Endometrium (tissue), 2 donors: ENCODE data around the gene SLC25A31.

Experiments used
- FAIRE-seq: peaks from 2 replicates; lab custom pipeline; 2012; peaks lifted over from hg19 to GRCh38; lab: Jason Lieb, UNC
- donor health status: control.
- donor health status: control.

Gene SLC25A31

GRCh38 chr4:127777487-127777886 lies 47.3 kb downstream of the SLC25A31 start:
- no peak for FAIRE-seq

DNA sequence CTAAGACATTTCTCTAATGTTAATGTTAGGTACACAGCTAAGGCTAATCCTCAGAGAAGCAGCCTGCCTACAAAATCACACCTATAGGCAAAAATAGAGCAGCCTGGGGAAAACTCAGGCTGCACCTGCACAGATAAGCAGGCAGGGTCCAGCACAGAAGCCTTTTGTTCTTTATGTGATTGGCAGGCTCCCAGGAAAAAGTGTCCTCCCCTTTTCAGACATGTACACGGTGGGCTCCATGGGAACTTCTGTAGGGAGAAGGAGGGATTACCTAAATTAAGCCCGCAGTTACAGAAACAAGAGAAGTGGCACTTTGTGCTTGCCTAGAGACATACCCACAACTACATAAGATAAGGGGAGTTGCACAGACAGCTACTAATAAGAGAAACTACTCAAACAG lies 47.9 kb downstream of the SLC25A31 start:
- no peak for FAIRE-seq

GRCh38 chr4:127780598-127780997 lies 50.4 kb downstream of the SLC25A31 start:
- no peak for FAIRE-seq

DNA sequence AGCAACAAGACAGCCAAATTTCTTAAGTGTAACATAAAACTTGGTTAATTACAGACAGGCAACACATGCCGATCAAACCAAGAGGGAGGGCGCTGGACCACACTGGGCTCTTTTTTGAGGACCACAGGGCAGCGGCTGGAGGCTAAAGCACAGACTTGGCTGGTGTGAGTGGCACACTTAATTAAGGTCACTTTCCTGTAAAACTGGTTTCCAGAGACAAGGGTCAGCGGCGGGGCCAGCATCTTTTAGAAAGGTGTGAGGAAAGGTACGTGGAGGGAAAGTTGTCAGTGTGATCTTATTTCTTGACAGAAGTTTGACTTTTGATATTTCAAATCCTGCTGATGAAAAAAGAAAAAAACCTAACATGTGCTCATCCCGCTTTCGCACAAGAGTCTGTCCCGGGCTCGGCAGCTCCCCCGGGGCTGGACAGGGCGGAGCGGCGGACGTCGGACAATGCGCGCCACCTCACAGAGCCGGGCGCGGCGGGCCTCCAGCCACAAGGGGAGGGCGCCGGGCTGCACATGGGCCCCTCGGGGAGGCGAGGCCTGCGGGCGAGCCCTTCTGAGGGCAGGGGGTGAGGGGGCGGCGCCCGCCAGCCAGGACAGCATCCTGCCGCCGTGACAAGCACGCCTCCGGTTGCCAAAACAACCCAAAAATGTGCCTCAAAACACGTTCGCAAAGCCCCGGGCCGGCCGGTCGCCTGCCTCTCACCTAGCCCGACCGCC lies 51.3 kb downstream of the SLC25A31 start:
- FAIRE-seq, result no peak

DNA sequence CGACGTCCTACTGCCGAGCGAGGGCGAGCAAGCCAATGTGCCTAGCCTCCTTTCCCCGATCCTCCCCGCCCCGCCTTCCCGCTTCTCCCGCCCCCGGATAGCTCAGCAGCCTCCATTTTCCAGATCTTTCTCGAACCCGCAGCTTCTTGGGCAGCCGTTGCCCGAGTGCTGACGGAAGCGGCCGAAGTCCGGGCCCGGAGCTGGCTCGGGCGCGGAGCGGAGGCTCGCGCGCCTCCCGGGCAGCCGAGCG lies 51.8 kb downstream of the SLC25A31 start:
- FAIRE-seq, result no peak

- FAIRE-seq, result no peak
These were observed 52.2 kb downstream of the SLC25A31 start, which contains the start of gene HSPA4L for GRCh38 chr4:127782275-127783025. TSS of gene HSPA4L (plus strand) at chr4:127782322. CDS start at chr4:127782551, 229 bp downstream.

GRCh38 chr4:127783026-127783769 lies 53.0 kb downstream of the SLC25A31 start:
- no peak for FAIRE-seq

- no peak for FAIRE-seq
These were observed 54.0 kb downstream of the SLC25A31 start for GRCh38 chr4:127783955-127784770.

DNA sequence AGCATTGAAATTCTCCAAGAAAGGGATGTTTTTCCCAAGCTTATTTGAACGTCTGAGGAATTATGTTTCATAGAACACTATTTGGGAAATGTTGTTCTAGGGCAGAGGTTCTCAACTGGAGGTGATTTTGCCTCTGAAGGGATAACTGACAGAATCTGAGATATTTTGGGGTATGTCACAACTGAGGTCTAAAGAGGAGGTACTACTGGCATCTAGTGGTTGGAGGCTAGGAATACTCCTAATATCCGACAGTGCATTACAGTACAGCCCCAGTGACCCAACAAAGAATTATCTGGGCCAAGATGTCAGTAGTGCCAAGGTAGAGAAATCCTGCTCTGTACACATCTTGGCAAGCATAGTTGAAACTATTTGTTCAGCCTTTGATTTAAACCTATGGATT lies 58.3 kb downstream of the SLC25A31 start:
- FAIRE-seq, result no peak

DNA sequence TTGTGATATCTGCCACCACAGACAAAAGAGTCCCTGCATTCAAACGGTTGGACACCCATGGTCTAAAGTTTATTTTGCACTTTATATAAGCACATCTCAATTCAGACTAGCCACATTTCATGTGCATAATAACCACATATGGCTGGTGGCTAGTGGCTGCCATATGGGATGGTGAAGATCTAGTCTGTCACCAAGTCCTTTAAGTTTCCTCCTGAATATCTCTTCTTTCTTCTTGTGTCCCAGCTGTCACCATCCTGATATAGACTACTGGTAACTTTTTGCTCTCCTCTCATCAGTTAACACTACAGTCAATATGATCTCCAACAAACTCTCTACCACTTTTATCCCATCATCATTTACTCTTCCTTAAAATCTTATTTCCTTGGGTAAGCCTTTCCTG lies 61.2 kb downstream of the SLC25A31 start:
- no peak for FAIRE-seq

DNA sequence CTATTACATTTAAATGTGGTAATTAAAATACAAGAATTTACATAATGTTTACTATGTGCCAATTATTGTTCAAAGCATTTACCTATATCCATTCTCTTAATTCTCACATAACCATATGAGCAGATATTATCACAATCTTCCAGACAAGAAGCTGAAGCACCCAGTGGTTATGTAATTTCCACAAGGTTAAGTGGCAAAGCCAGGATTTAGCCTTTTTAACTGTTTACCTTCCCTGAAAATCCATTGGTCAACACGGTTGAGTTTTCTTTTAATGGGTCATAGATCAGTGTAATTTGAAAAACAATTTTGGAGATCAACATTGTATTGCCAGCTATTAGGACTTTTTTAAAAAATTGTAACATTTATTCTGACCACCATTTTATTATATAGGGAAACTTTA lies 63.3 kb downstream of the SLC25A31 start:
- no peak for FAIRE-seq

DNA sequence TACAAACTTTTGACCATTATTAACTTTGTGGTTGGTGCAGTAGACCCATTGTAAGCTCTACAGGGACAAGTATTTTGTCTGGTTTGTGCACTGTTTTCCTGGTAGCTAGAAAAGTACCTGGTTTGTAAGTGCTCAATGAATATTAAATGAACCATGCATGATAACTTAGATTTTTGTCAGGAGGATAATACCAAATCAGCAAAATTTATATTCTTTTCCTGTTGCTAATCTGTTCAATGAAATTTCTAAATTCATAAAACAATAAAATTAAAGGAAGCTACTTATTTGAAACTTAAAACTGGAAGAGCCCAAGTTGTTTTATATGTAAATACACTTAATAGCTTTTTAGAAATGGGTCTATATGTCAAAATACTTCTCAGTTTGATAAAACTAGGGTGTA lies 69.5 kb downstream of the SLC25A31 start:
- no peak for FAIRE-seq

GRCh38 chr4:127809173-127809800 lies 79.1 kb downstream of the SLC25A31 start:
- FAIRE-seq, result no peak

DNA sequence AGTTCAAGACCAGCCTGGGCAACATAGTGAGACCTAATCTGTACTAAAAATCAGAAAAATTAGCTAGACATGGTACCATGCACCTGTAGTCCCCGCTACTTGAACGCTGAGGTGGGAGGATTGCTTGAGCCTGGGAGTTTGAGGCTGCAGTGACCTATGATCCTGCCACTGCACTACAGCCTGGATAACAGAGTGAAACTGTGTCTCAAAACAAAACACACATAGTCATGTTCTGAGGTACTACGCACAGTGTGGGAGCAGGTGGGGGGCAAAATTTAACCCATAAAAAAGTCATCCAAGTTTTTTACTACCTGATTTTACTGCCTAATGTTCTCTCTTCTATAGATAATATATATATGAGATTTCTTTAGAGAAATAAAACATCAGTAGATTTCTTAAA lies 80.4 kb downstream of the SLC25A31 start:
- no peak for FAIRE-seq

DNA sequence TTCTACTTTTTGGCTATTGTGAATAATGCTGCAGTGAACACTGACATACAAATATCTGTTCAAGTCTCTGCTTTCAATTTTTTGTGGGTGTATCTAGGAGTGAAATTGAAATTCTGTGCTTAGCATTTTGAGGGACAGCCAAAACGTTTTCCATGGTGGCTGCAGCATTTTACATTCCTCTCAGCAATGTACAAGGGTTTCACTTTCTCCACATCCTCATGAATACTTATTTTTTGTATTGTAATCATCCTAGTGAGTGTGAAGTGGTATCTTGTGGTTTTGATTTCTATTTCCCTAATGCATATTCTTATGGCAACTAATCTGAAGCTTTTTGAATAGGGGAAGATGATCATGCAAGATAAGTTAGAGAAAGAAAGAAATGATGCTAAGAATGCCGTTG lies 92.2 kb downstream of the SLC25A31 start:
- no peak for FAIRE-seq
